HG03097 (cell line): Measurements from ENCODE around the gene PDZK1.
"Not testable (repeated sequence)": the region's sequence is repeated elsewhere in the genome, so short reads cannot be mapped to it uniquely, and the experiment has no call there.

Experiments
- ATAC-seq: cut with Tn5 transposase; IDR thresholded peaks from one replicate; pipeline ENCODE4 v1.9.1; 2021; ENCODE audit not compliant: unreplicated experiment, low FRiP score

Gene PDZK1

DNA sequence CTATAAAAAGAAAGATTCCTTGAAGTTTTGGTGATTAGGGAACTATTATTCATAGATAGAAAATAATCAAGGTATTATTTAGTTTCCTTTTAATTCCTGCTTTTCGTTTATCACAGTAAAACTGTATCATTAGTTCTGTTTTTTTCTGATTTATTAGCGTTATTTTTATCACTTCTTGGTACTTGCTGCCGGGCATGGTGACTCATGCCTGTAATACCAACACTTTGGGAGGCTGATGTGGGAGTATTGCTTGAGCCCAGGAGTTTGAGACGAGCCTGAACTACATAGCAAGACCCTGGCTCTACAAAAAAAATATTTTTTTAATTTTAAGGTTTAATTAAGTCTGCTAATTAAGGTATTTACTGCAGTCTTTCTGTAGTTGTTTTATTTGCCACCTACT is 42.2 kb downstream of the PDZK1 start:
- not testable (repeated sequence) for ATAC-seq

DNA sequence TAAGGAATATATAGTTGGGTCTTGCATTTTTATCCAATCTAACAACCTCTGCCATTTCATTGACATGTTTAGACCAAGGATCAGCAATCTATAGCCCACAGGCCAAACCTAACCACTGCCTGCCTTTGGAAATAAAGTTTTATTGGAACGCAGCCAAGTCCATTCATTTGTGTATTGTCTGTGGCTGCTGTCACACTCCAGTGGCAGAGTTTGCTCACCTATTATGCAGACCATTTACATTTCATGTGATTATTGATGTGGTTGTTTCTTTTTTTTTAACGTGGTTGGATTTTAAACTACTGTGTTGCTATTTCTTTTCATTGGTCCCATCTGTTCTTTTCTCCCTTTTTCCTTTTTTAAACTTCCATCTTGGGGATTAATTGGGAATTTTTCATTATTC is 44.7 kb downstream of the PDZK1 start:
- ATAC-seq, result not testable (repeated sequence)

DNA sequence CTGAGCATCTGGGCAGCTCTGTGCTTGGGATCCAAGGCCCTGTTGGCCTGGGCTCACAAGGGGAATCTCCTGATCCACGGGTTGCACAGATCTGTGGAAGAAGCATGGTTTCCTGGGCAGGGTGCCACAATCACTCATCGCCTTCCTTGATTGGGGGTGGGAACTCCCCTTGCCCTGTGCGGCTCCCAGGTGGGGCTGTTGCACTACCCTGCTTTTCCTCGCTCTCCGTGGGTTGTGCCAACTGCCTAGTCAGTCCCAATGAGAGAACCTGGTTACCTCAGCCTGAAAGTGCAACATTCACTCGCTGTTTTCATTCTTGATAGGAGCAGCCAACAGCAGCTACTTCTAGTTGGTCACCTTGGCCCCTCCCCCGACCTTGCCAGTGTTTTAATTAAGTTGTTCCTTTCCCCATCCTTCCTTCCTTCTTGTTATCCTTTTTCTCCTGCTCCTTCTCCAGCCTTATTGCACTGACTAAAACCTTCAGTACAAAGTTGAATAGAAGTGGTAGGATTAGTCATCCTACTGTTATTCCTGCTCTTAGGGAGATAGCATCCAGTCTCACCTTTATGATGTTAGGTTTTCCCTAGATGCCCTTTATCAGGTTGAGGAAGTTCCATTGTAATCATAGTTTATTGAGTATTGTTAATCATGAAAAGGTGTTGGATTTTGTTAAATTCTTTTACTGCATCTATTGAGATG is 50.8 kb downstream of the PDZK1 start:
- not testable (repeated sequence) for ATAC-seq

DNA sequence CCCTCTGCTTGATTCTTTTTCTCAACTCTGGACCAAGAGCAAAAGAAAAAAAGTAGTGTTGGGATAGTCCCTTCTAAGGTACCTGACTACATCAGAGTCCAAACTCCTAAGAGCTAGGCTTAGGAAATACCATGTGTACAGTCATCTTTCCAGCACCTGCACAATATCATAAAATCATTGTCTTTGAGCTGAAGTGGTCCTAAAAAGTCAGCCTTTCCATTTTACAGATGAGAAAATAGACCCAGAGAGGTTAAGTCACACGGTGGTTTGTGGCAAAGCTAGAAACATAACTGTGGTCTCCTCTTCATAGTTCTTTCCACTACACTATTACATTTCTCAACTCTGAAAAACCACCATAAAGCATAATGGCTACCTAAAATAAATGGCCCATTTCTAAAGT is 63.2 kb downstream of the PDZK1 start:
- not testable (repeated sequence) for ATAC-seq

DNA sequence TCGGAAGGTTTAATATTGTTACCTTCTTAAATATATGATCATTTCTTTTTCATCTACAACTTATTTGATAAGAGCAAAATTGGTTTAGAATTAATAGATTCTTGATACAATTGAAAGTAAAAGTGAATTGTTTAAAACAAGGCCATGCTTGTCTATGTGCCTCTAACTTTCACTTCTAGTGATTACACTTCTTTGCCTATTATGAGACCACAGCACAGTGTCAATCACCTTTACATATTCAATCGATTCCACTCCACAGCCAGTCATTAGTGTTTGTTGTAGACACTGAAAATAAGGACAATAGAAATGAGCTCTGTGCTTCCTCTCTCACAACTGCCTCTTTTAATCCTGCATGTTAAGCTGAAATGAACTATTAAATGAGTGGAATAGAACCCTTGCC is 65.3 kb downstream of the PDZK1 start:
- ATAC-seq, result not testable (repeated sequence)

DNA sequence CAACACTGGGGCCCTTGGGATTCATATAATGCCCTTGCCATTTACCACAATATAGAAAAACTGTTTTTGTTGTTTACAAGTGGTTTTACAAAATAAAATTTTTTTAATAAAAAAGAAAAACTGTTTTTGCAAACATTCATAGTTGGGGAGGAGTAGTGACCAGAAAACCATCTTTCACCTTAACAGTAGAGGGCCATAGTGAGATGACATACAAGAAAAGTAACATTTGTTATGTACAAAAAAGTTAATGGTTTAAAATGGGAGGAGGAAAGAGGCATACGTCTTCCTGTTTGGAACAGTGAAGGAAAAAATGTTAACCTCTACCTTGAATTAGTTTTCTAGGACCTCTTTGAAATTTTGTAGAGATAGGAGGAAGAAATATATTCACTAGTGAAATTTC is 70.9 kb downstream of the PDZK1 start:
- ATAC-seq, result not testable (repeated sequence)

DNA sequence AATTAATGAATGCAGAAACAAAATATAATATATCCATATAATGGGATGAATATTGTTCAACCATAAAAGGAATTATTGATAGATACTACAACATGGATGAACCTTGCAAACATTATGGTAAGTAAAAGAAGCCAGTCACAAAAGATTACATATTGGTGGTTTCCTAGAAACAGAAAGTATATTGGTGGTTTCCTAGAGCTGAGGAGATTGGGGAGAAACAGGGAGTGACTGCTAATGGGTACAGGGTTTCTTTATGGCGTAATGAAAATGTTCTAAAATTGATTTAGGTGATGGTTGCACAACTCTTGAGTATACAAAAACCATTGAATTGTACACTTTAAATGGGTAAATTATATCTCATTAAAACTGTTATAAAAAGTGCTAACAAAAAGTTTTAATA is 85.0 kb downstream of the PDZK1 start:
- ATAC-seq, result not testable (repeated sequence)
